Measurements from ENCODE around the gene NOL7. TPM values are rescaled to one million over a fixed set of nuclear protein-coding genes. Genes with fewer than 3 reads are reported as not detected.

Gene NOL7
- total and polyA plus RNA-seq, 2 of the 13 experiments (the other 11 are each of a cell fraction or from before 2014, with no cell fraction given): 37.8 to 186 TPM

DNA sequence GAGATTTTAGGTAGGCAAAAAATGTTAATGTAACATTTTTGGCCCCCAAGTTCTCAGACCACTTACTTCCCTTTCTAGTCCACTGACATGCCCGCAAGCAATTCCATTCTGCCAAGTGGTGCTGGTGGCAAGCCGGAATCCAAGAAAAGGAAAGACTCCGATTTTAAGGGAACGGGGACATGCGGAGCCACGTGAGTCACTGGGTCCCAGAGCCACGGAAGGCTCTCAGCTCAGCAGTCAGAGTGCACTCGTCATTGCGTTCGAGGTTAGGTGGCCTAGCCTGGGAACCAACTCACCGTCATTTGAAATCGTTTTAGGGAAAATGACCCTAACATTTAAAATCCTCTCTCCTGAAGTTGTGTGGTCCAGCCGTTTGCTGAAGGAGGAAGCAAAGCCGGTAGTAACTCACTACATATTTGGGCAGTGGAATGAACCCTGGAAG, 41.4 kb upstream of the NOL7 start (continued):
- TF ChIP-seq AGO2 (optimal IDR thresholded peaks at IDR 0.05; ENCODE audit: low read depth, low read length): no peak
- TF ChIP-seq ZNF672 (CRISPR knock-in tag; IDR thresholded peaks at IDR 0.05): peak; percentile 21; the same call in 1 of the 2 replicates
- TF ChIP-seq ZNF253 (CRISPR knock-in tag; IDR thresholded peaks at IDR 0.05; ENCODE audit: borderline replicate concordance): no peak
- no peak for TF ChIP-seq ZNF616 (CRISPR knock-in tag; IDR thresholded peaks at IDR 0.05; ENCODE audit: low read depth)
- TF ChIP-seq ZBTB42 (CRISPR knock-in tag; IDR thresholded peaks at IDR 0.05): 0 out of 2 replicates have a peak, but pooled peaks have one; percentile 38
- TF ChIP-seq ZNF629 (CRISPR knock-in tag; conservative IDR thresholded peaks at IDR 0.05): no peak
- TF ChIP-seq MNT (IDR thresholded peaks at IDR 0.05): no peak
- TF ChIP-seq NFKB2 (CRISPR knock-in tag; IDR thresholded peaks at IDR 0.05; ENCODE audit: borderline replicate concordance): no peak
- TF ChIP-seq ZNF326 (CRISPR knock-in tag; IDR thresholded peaks at IDR 0.05; ENCODE audit: borderline replicate concordance): no peak
- TF ChIP-seq ZNF879 (CRISPR knock-in tag; IDR thresholded peaks at IDR 0.05): no peak
- no peak for TF ChIP-seq GATAD1 (CRISPR knock-in tag; IDR thresholded peaks at IDR 0.05)
- TF ChIP-seq TCF7 (IDR thresholded peaks at IDR 0.05; ENCODE audit: low read depth): no peak
- no peak for TF ChIP-seq MLX (CRISPR knock-in tag; IDR thresholded peaks at IDR 0.05)
- TF ChIP-seq ZNF382 (CRISPR knock-in tag; IDR thresholded peaks at IDR 0.05; ENCODE audit: borderline replicate concordance): no peak
- TF ChIP-seq NCOR1 (IDR thresholded peaks at IDR 0.05; ENCODE audit: borderline replicate concordance, low read length): no peak
- no peak for TF ChIP-seq ZNF550 (CRISPR knock-in tag; IDR thresholded peaks at IDR 0.05; ENCODE audit: borderline replicate concordance)
- TF ChIP-seq MEF2D (CRISPR knock-in tag; IDR thresholded peaks at IDR 0.05): no peak
- peak; percentile 8; the same call in 1 of the 2 replicates for TF ChIP-seq NFYB (CRISPR knock-in tag; IDR thresholded peaks at IDR 0.05)
- TF ChIP-seq ZNF878 (CRISPR knock-in tag; IDR thresholded peaks at IDR 0.05): no peak
- no peak for TF ChIP-seq USF2 (IDR thresholded peaks at IDR 0.05; ENCODE audit: low read depth, low read length)
- TF ChIP-seq USF2 (CRISPR knock-in tag; IDR thresholded peaks at IDR 0.05; ENCODE audit: borderline replicate concordance): no peak
- no peak for TF ChIP-seq REXO4 (CRISPR knock-in tag; IDR thresholded peaks at IDR 0.05; ENCODE audit: borderline replicate concordance)
- TF ChIP-seq, protein P1, sequence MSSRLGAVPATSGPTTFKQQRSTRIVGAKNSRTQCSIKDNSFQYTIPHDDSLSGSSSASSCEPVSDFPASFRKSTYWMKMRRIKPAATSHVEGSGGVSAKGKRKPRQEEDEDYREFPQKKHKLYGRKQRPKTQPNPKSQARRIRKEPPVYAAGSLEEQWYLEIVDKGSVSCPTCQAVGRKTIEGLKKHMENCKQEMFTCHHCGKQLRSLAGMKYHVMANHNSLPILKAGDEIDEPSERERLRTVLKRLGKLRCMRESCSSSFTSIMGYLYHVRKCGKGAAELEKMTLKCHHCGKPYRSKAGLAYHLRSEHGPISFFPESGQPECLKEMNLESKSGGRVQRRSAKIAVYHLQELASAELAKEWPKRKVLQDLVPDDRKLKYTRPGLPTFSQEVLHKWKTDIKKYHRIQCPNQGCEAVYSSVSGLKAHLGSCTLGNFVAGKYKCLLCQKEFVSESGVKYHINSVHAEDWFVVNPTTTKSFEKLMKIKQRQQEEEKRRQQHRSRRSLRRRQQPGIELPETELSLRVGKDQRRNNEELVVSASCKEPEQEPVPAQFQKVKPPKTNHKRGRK (CRISPR knock-in tag; IDR thresholded peaks at IDR 0.05): no peak
- TF ChIP-seq NRL (CRISPR knock-in tag; IDR thresholded peaks at IDR 0.05; ENCODE audit: borderline replicate concordance): peak; percentile 66
- no peak for TF ChIP-seq ZNF24 (IDR thresholded peaks at IDR 0.05)
